ENCODE data around the gene TIAM2.

DNA sequence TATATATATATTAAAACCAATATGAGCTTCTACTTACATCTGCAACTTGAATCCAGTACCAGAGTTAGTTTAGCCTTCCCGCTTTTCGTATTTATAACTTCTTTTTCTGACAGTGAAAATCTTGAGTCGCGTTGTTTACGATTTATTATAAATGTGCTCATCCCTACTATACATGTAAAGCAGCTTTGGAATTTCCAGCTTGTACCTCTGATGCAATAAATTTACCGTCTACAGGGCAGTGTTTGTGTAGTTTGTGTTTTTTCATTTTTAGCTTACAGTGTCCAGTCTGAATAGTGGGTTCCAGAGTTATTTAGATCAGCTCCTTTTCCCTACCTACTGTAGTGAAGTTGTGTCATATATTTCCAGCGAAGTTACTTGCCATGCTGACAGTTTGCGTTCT lies 66.3 kb downstream of the TIAM2 start:
- TF ChIP-seq, protein P1, sequence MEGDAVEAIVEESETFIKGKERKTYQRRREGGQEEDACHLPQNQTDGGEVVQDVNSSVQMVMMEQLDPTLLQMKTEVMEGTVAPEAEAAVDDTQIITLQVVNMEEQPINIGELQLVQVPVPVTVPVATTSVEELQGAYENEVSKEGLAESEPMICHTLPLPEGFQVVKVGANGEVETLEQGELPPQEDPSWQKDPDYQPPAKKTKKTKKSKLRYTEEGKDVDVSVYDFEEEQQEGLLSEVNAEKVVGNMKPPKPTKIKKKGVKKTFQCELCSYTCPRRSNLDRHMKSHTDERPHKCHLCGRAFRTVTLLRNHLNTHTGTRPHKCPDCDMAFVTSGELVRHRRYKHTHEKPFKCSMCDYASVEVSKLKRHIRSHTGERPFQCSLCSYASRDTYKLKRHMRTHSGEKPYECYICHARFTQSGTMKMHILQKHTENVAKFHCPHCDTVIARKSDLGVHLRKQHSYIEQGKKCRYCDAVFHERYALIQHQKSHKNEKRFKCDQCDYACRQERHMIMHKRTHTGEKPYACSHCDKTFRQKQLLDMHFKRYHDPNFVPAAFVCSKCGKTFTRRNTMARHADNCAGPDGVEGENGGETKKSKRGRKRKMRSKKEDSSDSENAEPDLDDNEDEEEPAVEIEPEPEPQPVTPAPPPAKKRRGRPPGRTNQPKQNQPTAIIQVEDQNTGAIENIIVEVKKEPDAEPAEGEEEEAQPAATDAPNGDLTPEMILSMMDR (conservative IDR thresholded peaks at IDR 0.05; ENCODE audit: low read depth, low read length), result no peak
- no peak for TF ChIP-seq EZH2 (IDR thresholded peaks at IDR 0.05; ENCODE audit: borderline replicate concordance, low read depth, low read length, poor library complexity, severe bottlenecking)

All from A673 (cell line).